ENCODE measurements around the gene DEFB112. TPM values are rescaled to one million over a fixed set of nuclear protein-coding genes. Genes with fewer than 3 reads are reported as not detected.

The DEFB112 gene
- total RNA-seq, 2 experiments from 2014 or later, result not detected

- DNase-seq (no peak), ATAC-seq (ENCODE audit: poor library complexity) (no peak)
- no peak overlapping the region for H3K27ac ChIP-seq (ENCODE audit: low read depth in 1 of 2, low read length in 2 of 2)
- no peak overlapping the region for H3K27ac Mint-ChIP-seq
- no peaks in the 10 kb centered on the region for H3K36me3 ChIP-seq (ENCODE audit: insufficient read depth, low read length)
- H3K9me3 Mint-ChIP-seq, result peaks cover 4% of the 10 kb centered on the region
- H3K27me3 ChIP-seq (ENCODE audit: control insufficient read depth in 1 of 2, insufficient read depth in 2 of 2, low read length in 2 of 2), result no peaks in the 10 kb centered on the region
- no peaks in the 10 kb centered on the region for H3K36me3 Mint-ChIP-seq (ENCODE audit: low read depth)
- H3K4me3 Mint-ChIP-seq, result no peak overlapping the region
- ChIA-PET POLR2A (no interaction called here), CTCF (no interaction called here)
- no peaks in the 10 kb centered on the region for H3K9me3 ChIP-seq (ENCODE audit: control insufficient read depth in 1 of 2, insufficient read depth in 1 of 2, low read length in 2 of 2)
- no peak overlapping the region for H3K4me3 ChIP-seq (ENCODE audit: low read length)
- no peaks in the 10 kb centered on the region for H3K4me1 Mint-ChIP-seq (ENCODE audit: low read depth)
- peaks cover 4% of the 10 kb centered on the region for H3K27me3 Mint-ChIP-seq
- intact Hi-C loops (cut with DNase I, micrococcal nuclease), result no loop called here
- no peaks in the 10 kb centered on the region for H3K4me1 ChIP-seq (ENCODE audit: insufficient read depth, low read length)
- no peak for TF ChIP-seq CTCF (IDR thresholded peaks at IDR 0.05)
Observed at GRCh38 chr6:50096296-50096695, 46.6 kb upstream of the DEFB112 start.

- POLR2A ChIA-PET, result no interaction called here
- Histone ChIP-seq H3K36me3 (ENCODE audit: insufficient read depth, low read length) (no peaks in the 10 kb centered on the region), H3K4me1 (ENCODE audit: insufficient read depth, low read length) (no peaks in the 10 kb centered on the region), H3K4me3 (ENCODE audit: low read length) (no peak overlapping the region), H3K27ac (ENCODE audit: low read depth in 1 of 2, low read length in 2 of 2) (no peak overlapping the region), H3K27me3 (ENCODE audit: control insufficient read depth in 1 of 2, insufficient read depth in 2 of 2, low read length in 2 of 2) (no peaks in the 10 kb centered on the region), H3K9me3 (ENCODE audit: control insufficient read depth in 1 of 2, insufficient read depth in 1 of 2, low read length in 2 of 2) (no peaks in the 10 kb centered on the region)
- CTCF ChIA-PET, result no interaction called here
- TF ChIP-seq CTCF (IDR thresholded peaks at IDR 0.05), result no peak
- ATAC-seq (ENCODE audit: poor library complexity) (no peak), DNase-seq (no peak)
- no peaks in the 10 kb centered on the region for H3K4me1 Mint-ChIP-seq (ENCODE audit: low read depth)
- H3K9me3 Mint-ChIP-seq, result no peaks in the 10 kb centered on the region
- peaks cover 4% of the 10 kb centered on the region for H3K27me3 Mint-ChIP-seq
- H3K36me3 Mint-ChIP-seq (ENCODE audit: low read depth), result no peaks in the 10 kb centered on the region
- intact Hi-C loops (cut with DNase I, micrococcal nuclease), result no loop called here
- no peak overlapping the region for H3K4me3 Mint-ChIP-seq
- H3K27ac Mint-ChIP-seq, result no peak overlapping the region
Observed at GRCh38 chr6:50093938-50094272, 44.2 kb upstream of the DEFB112 start.

GRCh38 chr6:50093116-50093937 is 43.6 kb upstream of the DEFB112 start:
- POLR2A ChIA-PET, result no interaction called here
- H3K4me3 Mint-ChIP-seq, result no peak overlapping the region
- Histone ChIP-seq H3K27me3 (ENCODE audit: control insufficient read depth in 1 of 2, insufficient read depth in 2 of 2, low read length in 2 of 2) (no peaks in the 10 kb centered on the region), H3K9me3 (ENCODE audit: control insufficient read depth in 1 of 2, insufficient read depth in 1 of 2, low read length in 2 of 2) (no peaks in the 10 kb centered on the region), H3K4me1 (ENCODE audit: insufficient read depth, low read length) (no peaks in the 10 kb centered on the region), H3K27ac (ENCODE audit: low read depth in 1 of 2, low read length in 2 of 2) (no peak overlapping the region), H3K4me3 (ENCODE audit: low read length) (no peak overlapping the region), H3K36me3 (ENCODE audit: insufficient read depth, low read length) (no peaks in the 10 kb centered on the region)
- no peaks in the 10 kb centered on the region for H3K9me3 Mint-ChIP-seq
- H3K27me3 Mint-ChIP-seq, result peaks cover 4% of the 10 kb centered on the region
- intact Hi-C loops (cut with DNase I, micrococcal nuclease), result no loop called here
- H3K4me1 Mint-ChIP-seq (ENCODE audit: low read depth), result no peaks in the 10 kb centered on the region
- H3K27ac Mint-ChIP-seq, result no peak overlapping the region
- no peaks in the 10 kb centered on the region for H3K36me3 Mint-ChIP-seq (ENCODE audit: low read depth)
- no peak for TF ChIP-seq CTCF (IDR thresholded peaks at IDR 0.05)
- ATAC-seq (ENCODE audit: poor library complexity), result no peak
- DNase-seq, result no peak
- CTCF ChIA-PET, result no interaction called here
